Skeletal muscle satellite cell (primary cell): Measurements from ENCODE around the gene BSCL2.
"Not testable (repeated sequence)": the region's sequence is repeated elsewhere in the genome, so short reads cannot be mapped to it uniquely, and the experiment has no call there.

Source experiments
- H3K27me3 ChIP-seq: 2 replicates; pipeline ENCODE4 v1.7.0; 2013; ENCODE audit warnings: low read length; ENCODE audit not compliant: control insufficient read depth, insufficient read depth
- H3K36me3 ChIP-seq: 2 replicates; pipeline ENCODE4 v1.7.0; 2013; ENCODE audit warnings: mild to moderate bottlenecking, control low read depth, low read length; ENCODE audit not compliant: insufficient read depth
- H3K4me1 ChIP-seq: 2 replicates; pipeline ENCODE4 v1.7.0; 2013; ENCODE audit warnings: low read length; ENCODE audit not compliant: control insufficient read depth, insufficient read depth
- H3K4me2 ChIP-seq: 2 replicates; pipeline ENCODE4 v1.7.0; 2013; ENCODE audit warnings: mild to moderate bottlenecking, low read length
- H3K4me3 ChIP-seq: 2 replicates; pipeline ENCODE4 v1.7.0; 2013; ENCODE audit warnings: low read length
- H3K9ac ChIP-seq: 2 replicates; pipeline ENCODE4 v1.7.0; 2013; ENCODE audit warnings: mild to moderate bottlenecking, low read depth, low read length, moderate library complexity
- H3K9me3 ChIP-seq: replicated peaks from 2 replicates; pipeline ENCODE4 v1.7.0; 2013; ENCODE audit warnings: mild to moderate bottlenecking, control low read depth, low read length

Gene BSCL2

DNA sequence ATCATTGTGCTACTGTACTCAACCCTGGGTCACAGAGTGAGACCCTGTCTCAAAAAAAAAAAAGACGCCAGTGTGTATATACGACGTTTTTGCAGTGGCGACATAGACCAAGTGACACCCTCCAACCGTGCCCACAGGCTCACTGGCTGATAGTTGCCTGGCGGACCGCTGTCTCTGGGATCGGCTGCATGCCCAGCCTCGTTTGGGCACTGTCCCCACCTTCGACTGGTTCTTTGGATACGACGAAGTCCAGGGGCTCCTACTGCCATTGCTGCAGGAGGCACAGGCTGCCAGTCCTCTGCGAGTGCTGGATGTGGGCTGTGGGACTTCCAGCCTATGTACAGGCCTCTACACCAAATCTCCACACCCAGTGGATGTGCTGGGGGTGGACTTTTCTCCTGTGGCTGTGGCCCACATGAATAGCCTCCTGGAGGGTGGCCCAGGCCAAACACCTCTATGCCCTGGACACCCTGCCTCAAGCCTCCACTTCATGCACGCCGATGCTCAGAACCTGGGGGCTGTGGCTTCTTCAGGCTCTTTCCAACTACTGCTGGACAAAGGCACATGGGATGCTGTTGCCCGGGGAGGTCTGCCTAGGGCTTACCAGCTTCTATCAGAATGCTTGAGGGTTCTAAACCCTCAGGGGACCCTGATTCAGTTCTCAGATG, 40.8 kb downstream of the BSCL2 start:
- no peaks in the 10 kb centered on the region for H3K9me3 ChIP-seq
- peak overlapping the region; percentile 95 for H3K9ac ChIP-seq
- peak overlapping the region; percentile 97 for H3K4me2 ChIP-seq
- H3K4me3 ChIP-seq = peak overlapping the region; percentile 81
- no peaks in the 10 kb centered on the region for H3K27me3 ChIP-seq
- peaks cover 25% of the 10 kb centered on the region for H3K4me1 ChIP-seq
- peaks cover 30% of the 10 kb centered on the region for H3K36me3 ChIP-seq

DNA sequence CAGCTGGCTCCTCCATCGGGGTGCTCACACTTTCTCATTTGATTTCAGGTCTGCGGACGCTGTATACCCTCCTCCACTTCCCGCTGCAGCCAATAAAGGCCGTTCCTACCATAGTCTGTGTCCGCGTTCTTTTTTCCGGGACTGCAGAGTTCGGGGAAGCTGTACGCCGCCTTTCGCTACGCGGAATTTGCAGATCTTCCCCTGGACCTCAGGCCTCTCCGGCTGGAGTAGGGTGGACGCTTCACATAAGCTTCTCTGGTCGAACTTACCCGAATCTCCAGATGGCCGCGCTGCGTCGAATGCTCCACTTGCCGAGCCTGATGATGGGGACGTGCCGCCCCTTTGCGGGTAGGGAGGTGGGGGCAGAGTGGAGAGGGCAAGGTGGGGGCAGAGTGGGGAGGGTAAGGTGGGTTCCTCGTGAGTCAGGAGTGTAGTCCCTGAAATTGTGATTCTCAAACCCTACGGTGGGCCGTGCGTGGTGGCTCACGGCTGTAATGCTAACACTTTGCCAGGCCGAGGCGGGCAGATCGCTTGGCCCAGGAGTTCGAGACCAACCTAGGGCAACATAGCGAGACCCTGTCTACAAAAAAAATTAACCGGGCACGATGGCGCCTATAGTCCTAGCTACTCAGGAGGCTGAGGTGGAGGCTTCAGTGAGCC, 41.5 kb downstream of the BSCL2 start:
- Histone ChIP-seq H3K27me3 (no peaks in the 10 kb centered on the region), H3K9me3 (no peaks in the 10 kb centered on the region), H3K9ac (peak overlapping the region; percentile 95), H3K4me1 (peaks cover 22% of the 10 kb centered on the region), H3K4me2 (peak overlapping the region; percentile 97), H3K36me3 (peaks cover 30% of the 10 kb centered on the region), H3K4me3 (peak overlapping the region; percentile 81)

DNA sequence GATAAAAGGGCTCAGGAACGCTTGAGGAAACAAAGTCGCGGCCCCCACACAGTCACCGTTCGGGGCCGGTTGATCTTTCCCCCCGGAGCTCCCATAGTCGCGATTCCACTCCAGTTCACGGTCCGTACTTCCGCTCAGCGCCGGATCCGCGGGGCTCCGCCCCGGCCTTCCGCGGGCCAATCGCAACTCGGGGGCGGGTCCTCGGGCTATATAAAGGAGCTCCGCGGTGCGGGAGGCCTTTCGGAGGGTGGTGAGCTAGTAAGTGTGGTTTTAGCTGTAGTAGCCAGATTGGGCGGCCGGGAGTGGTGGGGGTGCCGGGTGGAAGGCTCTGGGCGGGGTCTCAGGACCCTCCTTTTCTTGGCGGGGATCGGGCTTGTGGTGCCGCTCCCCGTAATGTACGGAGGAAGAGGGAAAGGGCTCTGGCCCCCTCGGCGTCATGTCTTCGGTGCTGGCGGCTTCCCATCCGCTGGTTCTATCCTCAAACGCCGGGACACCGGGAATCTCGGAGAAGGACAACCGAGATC, 42.1 kb downstream of the BSCL2 start, which contains the start of the genes C11orf98 and CSKMT:
TSS of gene C11orf98 (minus strand) at position 136 of the 524 bp plus-strand sequence. CDS start at position 95, 41 bp downstream.
TSS of gene CSKMT (plus strand) at position 238 of the 524 bp plus-strand sequence. CDS start 568 bp downstream, outside the sequence.
- no peaks in the 10 kb centered on the region for H3K27me3 ChIP-seq
- H3K9me3 ChIP-seq = no peaks in the 10 kb centered on the region
- H3K4me3 ChIP-seq = peak within 1 kb of the TSS; percentile 81
- H3K4me1 ChIP-seq = peaks cover 22% of the 10 kb centered on the region
- H3K9ac ChIP-seq = peak within 1 kb of the TSS; percentile 95
- H3K36me3 ChIP-seq = peaks cover 30% of the 10 kb centered on the region
- H3K4me2 ChIP-seq = peak within 1 kb of the TSS; percentile 97

DNA sequence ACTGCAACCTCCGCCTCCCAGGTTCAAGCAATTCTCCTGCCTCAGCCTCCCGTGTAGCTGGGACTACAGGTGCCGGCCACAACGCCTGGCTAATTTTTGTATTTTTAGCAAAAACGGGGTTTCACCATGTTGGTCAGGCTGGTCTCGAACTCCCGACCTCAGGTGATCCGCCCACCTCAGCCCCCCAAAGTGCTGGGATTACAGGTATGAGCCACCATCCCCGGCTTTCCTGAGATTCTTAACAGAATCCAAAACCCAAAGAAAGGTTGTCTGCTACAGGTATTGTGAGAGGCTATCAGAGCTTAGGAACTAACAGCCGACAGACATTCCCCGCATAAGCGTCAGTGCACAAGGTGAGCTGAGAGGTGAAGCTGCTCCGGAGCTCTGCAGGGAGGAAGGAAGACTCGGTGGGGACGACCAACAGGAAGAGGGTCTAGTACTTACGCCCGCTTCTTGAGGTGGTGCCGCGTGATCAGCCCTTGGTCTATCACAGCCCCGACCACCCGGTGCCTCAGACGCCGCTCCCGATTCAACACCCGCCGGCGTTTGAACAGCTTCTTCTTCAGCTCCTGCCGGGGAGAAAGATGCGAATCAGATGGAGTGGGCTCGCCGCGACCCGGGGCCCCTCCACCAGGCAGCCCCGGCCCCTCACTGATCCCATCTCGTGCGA, 42.7 kb downstream of the BSCL2 start:
- H3K36me3 ChIP-seq = peaks cover 30% of the 10 kb centered on the region
- H3K4me3 ChIP-seq = peak overlapping the region; percentile 81
- H3K9ac ChIP-seq = peak overlapping the region; percentile 95
- H3K4me2 ChIP-seq = peak overlapping the region; percentile 88
- H3K27me3 ChIP-seq = no peaks in the 10 kb centered on the region
- H3K4me1 ChIP-seq = peaks cover 16% of the 10 kb centered on the region
- no peaks in the 10 kb centered on the region for H3K9me3 ChIP-seq

DNA sequence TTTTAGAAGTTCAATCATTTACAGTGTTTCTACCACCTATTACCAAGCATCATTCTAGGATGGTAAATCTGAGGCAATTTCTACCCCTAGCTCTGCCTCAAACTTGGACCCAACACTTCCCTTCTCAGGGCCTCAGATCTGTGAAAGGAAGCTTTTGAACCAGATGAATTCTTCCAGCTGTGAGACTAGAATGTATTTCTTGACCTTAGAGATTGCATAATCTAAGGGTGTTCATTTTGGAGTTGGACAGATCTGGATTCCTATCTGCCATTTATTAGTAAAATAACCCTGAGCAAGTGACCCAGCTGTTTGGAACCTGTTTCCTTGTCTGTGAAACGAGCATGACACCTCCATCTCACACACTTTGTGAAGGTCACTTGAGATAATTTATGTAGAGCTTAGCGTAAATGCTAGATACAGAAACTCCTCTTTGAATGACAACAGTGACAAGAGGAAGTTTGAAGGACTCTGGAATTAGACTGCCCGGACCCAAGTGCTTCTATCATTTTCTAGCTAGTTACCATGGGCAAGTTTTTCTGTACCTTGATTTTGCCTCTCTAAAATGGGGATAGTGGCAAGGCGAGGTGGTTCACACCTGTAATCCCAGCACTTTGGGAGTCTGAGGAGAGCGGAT, 50.3 kb downstream of the BSCL2 start:
- no peak overlapping the region for H3K9ac ChIP-seq
- H3K4me3 ChIP-seq = no peak overlapping the region
- no peak overlapping the region for H3K4me2 ChIP-seq
- no peaks in the 10 kb centered on the region for H3K9me3 ChIP-seq
- H3K4me1 ChIP-seq = peaks cover 6% of the 10 kb centered on the region
- no peaks in the 10 kb centered on the region for H3K27me3 ChIP-seq
- H3K36me3 ChIP-seq = no peaks in the 10 kb centered on the region

DNA sequence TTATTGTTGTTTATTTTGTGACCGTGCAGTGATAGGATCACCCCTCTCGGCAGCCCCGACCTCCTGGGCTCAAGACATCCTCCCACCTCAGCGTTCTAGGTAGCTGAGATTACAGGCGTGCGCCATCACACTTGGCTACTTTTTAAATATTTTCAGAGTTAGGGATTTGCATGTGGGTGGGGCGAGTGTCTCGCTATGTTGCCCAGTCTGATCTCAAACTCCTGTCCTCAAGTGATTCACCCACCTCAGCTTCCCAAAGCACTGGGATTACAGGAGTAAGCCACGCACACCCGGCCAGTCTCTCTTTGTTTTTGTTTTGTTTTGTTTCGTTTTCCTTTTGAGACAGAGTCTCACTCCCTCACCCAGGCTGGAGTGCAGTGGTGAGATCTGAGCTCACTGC, 52.9 kb downstream of the BSCL2 start:
- Histone ChIP-seq H3K27me3 (no peaks in the 10 kb centered on the region), H3K4me2 (no peak overlapping the region), H3K4me1 (peaks cover 12% of the 10 kb centered on the region), H3K36me3 (peaks cover 5% of the 10 kb centered on the region), H3K9me3 (no peaks in the 10 kb centered on the region), H3K9ac (no peak overlapping the region), H3K4me3 (no peak overlapping the region)

DNA sequence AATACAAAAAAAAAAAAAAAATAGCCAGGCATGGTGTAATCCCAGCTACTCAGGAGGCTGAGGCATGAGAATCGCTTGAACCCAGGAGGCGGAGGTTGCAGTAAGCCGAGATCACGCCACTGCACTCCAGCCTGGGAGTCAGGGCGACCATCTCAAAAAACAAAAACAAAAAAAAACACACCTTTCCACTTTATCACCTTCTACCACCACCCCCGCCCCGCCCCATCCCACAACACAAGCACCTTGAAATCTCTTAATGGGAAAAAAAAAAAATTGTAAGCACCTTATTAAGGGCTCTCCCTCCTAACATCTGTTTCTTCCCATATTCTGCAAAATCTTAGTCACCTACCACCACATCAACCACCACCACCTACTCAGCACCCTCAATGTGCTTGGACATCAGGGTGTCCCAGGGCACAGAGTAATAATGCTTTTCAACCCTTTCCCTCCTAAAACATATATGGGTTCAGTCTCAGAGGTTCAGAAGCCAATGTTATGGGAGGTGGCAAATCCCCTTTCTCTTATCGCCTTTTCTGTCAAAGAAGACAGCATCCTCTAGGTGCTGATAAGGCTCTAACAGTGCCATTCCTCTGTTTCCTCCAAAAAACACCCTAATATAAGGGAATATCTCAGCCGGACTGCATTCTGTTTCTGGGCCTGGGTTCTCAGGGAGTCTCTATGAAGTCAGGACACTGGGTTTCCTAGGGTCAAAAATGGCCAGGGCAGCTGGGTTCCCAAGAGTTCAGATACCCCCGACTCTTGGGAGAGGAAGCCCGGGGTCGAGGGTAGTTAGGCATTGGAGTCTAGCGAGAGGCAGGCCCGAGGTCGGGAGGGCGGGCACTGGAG, 54.8 kb downstream of the BSCL2 start:
- Histone ChIP-seq H3K4me1 (peaks cover 24% of the 10 kb centered on the region), H3K4me2 (peak overlapping the region; percentile 93), H3K4me3 (peak overlapping the region; percentile 93), H3K9me3 (no peaks in the 10 kb centered on the region), H3K27me3 (no peaks in the 10 kb centered on the region), H3K9ac (peak overlapping the region; percentile 96), H3K36me3 (peaks cover 18% of the 10 kb centered on the region)

DNA sequence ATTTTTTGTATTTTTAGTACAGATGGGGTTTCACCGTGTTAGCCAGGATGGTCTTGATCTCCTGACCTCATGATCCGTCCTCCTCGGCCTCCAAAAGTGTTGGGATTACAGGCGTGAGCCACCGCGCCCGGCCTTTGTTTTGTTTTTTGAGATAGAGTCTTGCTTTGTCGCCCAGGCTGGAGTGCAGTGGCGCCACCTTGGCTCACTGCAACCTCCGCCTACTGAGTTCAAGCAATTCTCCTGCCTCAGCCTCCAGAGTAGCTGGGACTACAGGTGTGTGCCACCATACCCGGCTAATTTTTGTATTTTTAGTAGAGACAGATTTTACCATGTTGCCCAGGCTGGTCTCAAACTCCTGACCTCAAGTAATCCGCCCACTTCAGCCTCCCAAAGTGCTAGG, 56.9 kb downstream of the BSCL2 start:
- H3K4me3 ChIP-seq, H3K27me3 ChIP-seq, H3K4me2 ChIP-seq, H3K9me3 ChIP-seq, H3K9ac ChIP-seq: not testable (repeated sequence)
- H3K4me1 ChIP-seq = peaks cover 31% of the 10 kb centered on the region
- H3K36me3 ChIP-seq = peaks cover 18% of the 10 kb centered on the region

DNA sequence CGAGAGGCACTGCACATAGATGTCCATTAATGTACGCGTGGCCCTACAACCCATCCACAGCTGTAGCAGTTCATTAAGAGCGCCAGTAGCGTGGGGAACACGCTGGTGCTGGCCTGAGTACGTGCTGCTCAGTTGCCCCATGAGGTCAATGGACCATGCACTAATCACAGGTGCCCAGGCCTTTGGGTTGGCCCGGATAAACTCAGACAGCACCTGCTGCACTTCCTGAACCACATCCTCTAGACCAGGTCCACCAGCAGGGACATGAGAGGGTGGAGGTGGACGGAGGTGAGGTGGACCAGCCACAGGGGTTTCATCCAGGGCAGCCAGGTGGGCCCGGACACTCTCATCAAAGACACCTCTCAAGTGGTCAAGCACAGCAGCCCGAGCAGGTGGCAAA, 57.7 kb downstream of the BSCL2 start:
- Histone ChIP-seq H3K36me3 (peaks cover 20% of the 10 kb centered on the region), H3K4me3 (no peak overlapping the region), H3K4me1 (peaks cover 38% of the 10 kb centered on the region), H3K27me3 (no peaks in the 10 kb centered on the region), H3K4me2 (no peak overlapping the region), H3K9me3 (no peaks in the 10 kb centered on the region), H3K9ac (no peak overlapping the region)

DNA sequence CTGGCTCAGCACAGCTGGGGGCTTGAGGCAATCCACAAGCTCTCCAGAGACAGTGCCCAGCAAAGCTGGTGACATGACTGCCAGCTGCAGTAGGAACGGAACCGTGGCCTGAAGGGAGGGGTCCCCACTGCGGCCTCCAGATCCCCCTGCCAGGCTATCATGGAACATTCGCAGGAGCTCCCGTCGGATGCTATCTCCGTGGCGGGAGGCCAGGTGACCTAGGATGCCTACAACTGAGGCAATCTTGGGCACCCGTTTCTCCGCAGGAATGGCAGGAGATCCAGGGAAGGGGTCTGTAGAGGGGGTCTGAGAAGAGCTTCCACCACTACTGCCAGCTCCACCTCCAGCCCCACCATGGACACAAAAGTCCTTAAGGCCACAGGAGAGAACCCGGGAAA, 58.3 kb downstream of the BSCL2 start:
- no peak overlapping the region for H3K4me3 ChIP-seq
- peaks cover 38% of the 10 kb centered on the region for H3K4me1 ChIP-seq
- no peak overlapping the region for H3K9ac ChIP-seq
- H3K4me2 ChIP-seq = no peak overlapping the region
- no peaks in the 10 kb centered on the region for H3K9me3 ChIP-seq
- peaks cover 25% of the 10 kb centered on the region for H3K36me3 ChIP-seq
- H3K27me3 ChIP-seq = no peaks in the 10 kb centered on the region
